Astrocyte (in vitro differentiated cells and primary cell): ENCODE results near the gene CCDC34. TPM values are rescaled to one million over a fixed set of nuclear protein-coding genes. Genes with fewer than 3 reads are reported as not detected.

Experiments
- DNase-seq: peaks from one replicate; pipeline ENCODE4 v3.0.0-alpha.2; 2010; ENCODE audit warnings: low read depth
- FAIRE-seq: peaks from 2 replicates; lab custom pipeline; 2011; peaks lifted over from hg19 to GRCh38; lab: Jason Lieb, UNC
- H2AFZ ChIP-seq: 2 replicates; pipeline ENCODE4 v1.6.0; 2012; ENCODE audit warnings: low read depth, low read length, inconsistent platforms
- H3K27ac ChIP-seq: 2 replicates; pipeline ENCODE4 v1.5.1; 2011; ENCODE audit warnings: low read depth, low read length, inconsistent platforms
- H3K27me3 ChIP-seq: 2 replicates; pipeline ENCODE4 v1.6.0; 2011; ENCODE audit warnings: low read length, inconsistent platforms; ENCODE audit not compliant: insufficient read depth
- H3K36me3 ChIP-seq: 2 replicates; pipeline ENCODE4 v1.5.1; 2011; ENCODE audit warnings: low read length, inconsistent platforms; ENCODE audit not compliant: insufficient read depth
- H3K4me1 ChIP-seq: 2 replicates; pipeline ENCODE4 v1.5.1; 2011; ENCODE audit warnings: low read length, inconsistent platforms; ENCODE audit not compliant: insufficient read depth
- H3K4me2 ChIP-seq: 2 replicates; pipeline ENCODE4 v1.6.0; 2012; ENCODE audit warnings: low read length, inconsistent platforms
- H3K4me3 ChIP-seq: 2 replicates; pipeline ENCODE4 v1.5.1; 2011; ENCODE audit warnings: low read depth, mild to moderate bottlenecking, low read length, inconsistent platforms; ENCODE audit not compliant: insufficient read depth
- H3K79me2 ChIP-seq: 2 replicates; pipeline ENCODE4 v1.6.0; 2012; ENCODE audit warnings: mild to moderate bottlenecking, low read length, inconsistent platforms; ENCODE audit not compliant: insufficient read depth
- H3K9ac ChIP-seq: 2 replicates; pipeline ENCODE4 v1.6.0; 2012; ENCODE audit warnings: mild to moderate bottlenecking, low read length, inconsistent platforms
- H3K9me3 ChIP-seq: 2 replicates; pipeline ENCODE4 v1.5.1; 2012; ENCODE audit warnings: low read depth, mild to moderate bottlenecking, low read length, inconsistent platforms; ENCODE audit not compliant: insufficient read depth
- H4K20me1 ChIP-seq: 2 replicates; pipeline ENCODE4 v1.6.0; 2012; ENCODE audit warnings: low read length, inconsistent platforms; ENCODE audit not compliant: insufficient read depth
- H3K27ac Mint-ChIP-seq: one replicate; pipeline ENCODE4 v1.8.0; 2021; ENCODE audit warnings: mild to moderate bottlenecking, mixed read lengths; ENCODE audit not compliant: unreplicated experiment
- H3K27me3 Mint-ChIP-seq: one replicate; pipeline ENCODE4 v1.8.0; 2021; ENCODE audit warnings: low read depth, mixed read lengths; ENCODE audit not compliant: unreplicated experiment
- H3K36me3 Mint-ChIP-seq: one replicate; pipeline ENCODE4 v1.8.0; 2021; ENCODE audit warnings: low read depth, mixed read lengths; ENCODE audit not compliant: unreplicated experiment
- H3K4me1 Mint-ChIP-seq: one replicate; pipeline ENCODE4 v1.8.0; 2021; ENCODE audit warnings: low read depth, mixed read lengths; ENCODE audit not compliant: unreplicated experiment
- H3K4me3 Mint-ChIP-seq: one replicate; pipeline ENCODE4 v1.8.0; 2021; ENCODE audit warnings: mild to moderate bottlenecking, moderate library complexity, mixed read lengths; ENCODE audit not compliant: unreplicated experiment
- H3K9me3 Mint-ChIP-seq: one replicate; pipeline ENCODE4 v1.8.0; 2021; ENCODE audit warnings: mild to moderate bottlenecking, mixed read lengths; ENCODE audit not compliant: unreplicated experiment
- CTCF ChIP-seq: IDR thresholded peaks from 2 replicates; pipeline ENCODE4 v1.5.1; 2011; ENCODE audit warnings: low read depth, mild to moderate bottlenecking, inconsistent platforms, low read length, moderate library complexity; ENCODE audit not compliant: insufficient read depth
- EZH2 ChIP-seq: IDR thresholded peaks from 2 replicates; pipeline ENCODE4 v1.6.1; 2012; ENCODE audit warnings: mild to moderate bottlenecking, low read length, inconsistent platforms; ENCODE audit not compliant: insufficient read depth
- total RNA-seq: library from RNA; stranded (reverse); gene quantifications from 2 replicates; pipeline ENCODE4 v1.2.1, GENCODE V29; 2021

CCDC34 gene
- total RNA-seq, 1 donor from 2014 or later: 12.8 TPM

GRCh38 chr11:27387362-27387761 lies 24.3 kb upstream of the CCDC34 start:
- Histone ChIP-seq H3K4me2 (no peak overlapping the region), H3K27ac (peak overlapping the region; percentile 17), H3K36me3 (peaks cover 9% of the 10 kb centered on the region), H3K79me2 (peaks cover 4% of the 10 kb centered on the region), H3K4me3 (no peak overlapping the region), H3K9ac (no peak overlapping the region), H3K27me3 (no peaks in the 10 kb centered on the region), H4K20me1 (no peaks in the 10 kb centered on the region), H2AFZ (no peak overlapping the region), H3K4me1 (peaks cover 66% of the 10 kb centered on the region), H3K9me3 (no peaks in the 10 kb centered on the region)
- TF ChIP-seq CTCF (no peak), EZH2 (no peak)
- Mint-ChIP-seq H3K27me3 (no peaks in the 10 kb centered on the region), H3K36me3 (no peaks in the 10 kb centered on the region), H3K4me3 (peak overlapping the region; percentile 0), H3K27ac (no peak overlapping the region), H3K4me1 (peaks cover 72% of the 10 kb centered on the region), H3K9me3 (no peaks in the 10 kb centered on the region)
- no peak for DNase-seq
- no peak for FAIRE-seq

GRCh38 chr11:27386181-27386845 lies 23.3 kb upstream of the CCDC34 start:
- Histone ChIP-seq H4K20me1 (no peaks in the 10 kb centered on the region), H3K9ac (no peak overlapping the region), H3K27me3 (no peaks in the 10 kb centered on the region), H3K79me2 (peaks cover 4% of the 10 kb centered on the region), H3K4me1 (peaks cover 55% of the 10 kb centered on the region), H3K9me3 (no peaks in the 10 kb centered on the region), H3K36me3 (peaks cover 14% of the 10 kb centered on the region), H3K4me2 (no peak overlapping the region), H3K4me3 (no peak overlapping the region), H3K27ac (peak overlapping the region; percentile 71), H2AFZ (no peak overlapping the region)
- Mint-ChIP-seq H3K4me1 (peaks cover 63% of the 10 kb centered on the region), H3K27ac (peak overlapping the region; percentile 79), H3K9me3 (no peaks in the 10 kb centered on the region), H3K27me3 (no peaks in the 10 kb centered on the region), H3K4me3 (no peak overlapping the region), H3K36me3 (no peaks in the 10 kb centered on the region)
- DNase-seq (no peak), FAIRE-seq (no peak)
- TF ChIP-seq CTCF: no peak
- TF ChIP-seq EZH2: no peak

- H3K9me3 Mint-ChIP-seq: no peaks in the 10 kb centered on the region
- TF ChIP-seq CTCF (no peak), EZH2 (no peak)
- FAIRE-seq (peak; percentile 95), DNase-seq (peak; percentile 89)
- no peaks in the 10 kb centered on the region for H4K20me1 ChIP-seq
- H3K27me3 Mint-ChIP-seq: no peaks in the 10 kb centered on the region
- H3K4me3 ChIP-seq: no peak overlapping the region
- peak overlapping the region; percentile 53 for H3K9ac ChIP-seq
- peaks cover 4% of the 10 kb centered on the region for H3K79me2 ChIP-seq
- H3K27me3 ChIP-seq: no peaks in the 10 kb centered on the region
- no peaks in the 10 kb centered on the region for H3K36me3 Mint-ChIP-seq
- H3K27ac Mint-ChIP-seq: peak overlapping the region; percentile 90
- no peak overlapping the region for H3K4me3 Mint-ChIP-seq
- peaks cover 52% of the 10 kb centered on the region for H3K4me1 Mint-ChIP-seq
- H3K27ac ChIP-seq: peak overlapping the region; percentile 71
- H3K9me3 ChIP-seq: no peaks in the 10 kb centered on the region
- peaks cover 20% of the 10 kb centered on the region for H3K36me3 ChIP-seq
- H3K4me2 ChIP-seq: peak overlapping the region; percentile 69
- peaks cover 46% of the 10 kb centered on the region for H3K4me1 ChIP-seq
- no peak overlapping the region for H2AFZ ChIP-seq
Observed at GRCh38 chr11:27385245-27385644, 22.2 kb upstream of the CCDC34 start.
